SIG-M5 (cell line): ENCODE results near the gene GRIP1.

Experiments
- DNase-seq: peaks from one replicate; lab custom pipeline; 2025; lab: John Stamatoyannopoulos, UW

The GRIP1 gene, protein sequence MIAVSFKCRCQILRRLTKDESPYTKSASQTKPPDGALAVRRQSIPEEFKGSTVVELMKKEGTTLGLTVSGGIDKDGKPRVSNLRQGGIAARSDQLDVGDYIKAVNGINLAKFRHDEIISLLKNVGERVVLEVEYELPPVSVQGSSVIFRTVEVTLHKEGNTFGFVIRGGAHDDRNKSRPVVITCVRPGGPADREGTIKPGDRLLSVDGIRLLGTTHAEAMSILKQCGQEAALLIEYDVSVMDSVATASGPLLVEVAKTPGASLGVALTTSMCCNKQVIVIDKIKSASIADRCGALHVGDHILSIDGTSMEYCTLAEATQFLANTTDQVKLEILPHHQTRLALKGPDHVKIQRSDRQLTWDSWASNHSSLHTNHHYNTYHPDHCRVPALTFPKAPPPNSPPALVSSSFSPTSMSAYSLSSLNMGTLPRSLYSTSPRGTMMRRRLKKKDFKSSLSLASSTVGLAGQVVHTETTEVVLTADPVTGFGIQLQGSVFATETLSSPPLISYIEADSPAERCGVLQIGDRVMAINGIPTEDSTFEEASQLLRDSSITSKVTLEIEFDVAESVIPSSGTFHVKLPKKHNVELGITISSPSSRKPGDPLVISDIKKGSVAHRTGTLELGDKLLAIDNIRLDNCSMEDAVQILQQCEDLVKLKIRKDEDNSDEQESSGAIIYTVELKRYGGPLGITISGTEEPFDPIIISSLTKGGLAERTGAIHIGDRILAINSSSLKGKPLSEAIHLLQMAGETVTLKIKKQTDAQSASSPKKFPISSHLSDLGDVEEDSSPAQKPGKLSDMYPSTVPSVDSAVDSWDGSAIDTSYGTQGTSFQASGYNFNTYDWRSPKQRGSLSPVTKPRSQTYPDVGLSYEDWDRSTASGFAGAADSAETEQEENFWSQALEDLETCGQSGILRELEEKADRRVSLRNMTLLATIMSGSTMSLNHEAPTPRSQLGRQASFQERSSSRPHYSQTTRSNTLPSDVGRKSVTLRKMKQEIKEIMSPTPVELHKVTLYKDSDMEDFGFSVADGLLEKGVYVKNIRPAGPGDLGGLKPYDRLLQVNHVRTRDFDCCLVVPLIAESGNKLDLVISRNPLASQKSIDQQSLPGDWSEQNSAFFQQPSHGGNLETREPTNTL

GRCh38 chr12:66678338-66679275 is at the start of gene GRIP1:
GRIP1 (minus strand) TSS chr12:66679076; CDS start chr12:66678904, 172 bp downstream.
- DNase-seq = no peak

- DNase-seq = no peak
Measured at GRCh38 chr12:66726556-66726955, 47.7 kb upstream of the GRIP1 start.

- DNase-seq = no peak
Measured at GRCh38 chr12:66725031-66725430, 46.2 kb upstream of the GRIP1 start.

GRCh38 chr12:66724616-66725015 is 45.7 kb upstream of the GRIP1 start:
- no peak for DNase-seq

- DNase-seq = no peak
Measured at GRCh38 chr12:66724026-66724425, 45.1 kb upstream of the GRIP1 start.

DNA sequence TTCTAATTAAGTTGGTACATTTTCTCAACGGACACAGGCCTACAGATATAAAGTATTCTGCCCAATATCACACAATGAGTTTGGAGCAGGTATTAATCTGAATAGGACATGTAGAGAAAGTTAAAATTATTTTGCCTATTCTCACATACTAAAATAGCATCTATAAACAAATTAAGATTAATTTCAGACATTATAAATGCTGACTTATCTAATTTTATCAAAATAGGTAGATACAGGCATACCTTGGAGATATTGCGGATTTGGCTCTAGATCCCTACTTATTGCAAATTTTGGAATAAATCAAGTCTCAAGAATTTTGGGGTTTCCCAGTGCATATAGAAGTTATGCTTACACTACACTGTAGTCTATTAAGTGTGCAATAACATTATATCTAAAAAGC is 41.0 kb upstream of the GRIP1 start:
- no peak for DNase-seq

DNA sequence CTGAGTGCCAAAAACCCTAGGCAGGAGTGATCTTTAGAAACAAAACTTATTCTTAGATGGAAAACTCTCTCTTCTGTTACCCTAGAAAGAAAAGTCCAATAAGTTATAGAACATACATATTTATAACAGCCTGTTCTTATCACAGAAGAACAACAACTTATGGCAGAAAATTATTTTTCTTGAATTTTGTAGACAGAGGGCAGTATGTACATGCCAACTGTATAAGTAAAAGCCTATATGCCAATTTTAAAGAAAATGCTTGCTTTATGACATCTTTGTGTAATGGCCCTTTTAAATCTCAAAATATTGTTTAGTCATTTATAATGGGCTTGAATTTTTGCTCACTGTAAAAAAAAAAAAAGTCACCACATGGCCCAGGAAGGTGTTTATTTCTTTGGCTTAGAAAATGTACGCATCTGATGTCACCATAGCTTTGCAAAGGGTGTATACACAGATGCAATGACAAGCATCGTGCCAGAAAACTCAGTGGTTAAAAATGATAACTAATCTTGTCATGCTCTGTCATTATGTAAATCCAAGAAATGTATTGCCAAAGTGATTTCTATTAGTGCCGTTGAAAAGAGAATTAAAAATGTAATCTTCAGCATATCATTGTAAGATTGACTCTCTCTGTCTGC is 38.3 kb upstream of the GRIP1 start:
- no peak for DNase-seq

- DNase-seq = no peak
Measured at GRCh38 chr12:66716522-66716921, 37.6 kb upstream of the GRIP1 start.

DNA sequence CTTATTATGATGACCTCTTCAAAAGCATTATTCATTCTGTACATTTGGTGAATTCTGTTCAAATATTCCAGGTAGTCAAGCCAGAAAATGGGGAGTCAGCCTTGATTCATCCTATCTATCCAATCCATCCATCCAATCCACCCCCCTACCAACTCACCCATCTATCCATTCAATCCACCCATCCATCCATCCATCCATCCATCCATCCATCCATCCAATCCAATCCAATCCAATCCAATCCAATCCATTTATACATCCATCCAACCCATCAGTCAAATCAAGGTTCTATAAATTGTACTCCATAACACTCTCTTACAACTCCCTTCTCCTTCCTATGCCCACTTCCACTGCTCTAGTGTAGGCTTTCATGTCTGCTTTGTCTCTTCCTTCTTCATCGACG is 35.8 kb upstream of the GRIP1 start:
- no peak for DNase-seq

DNA sequence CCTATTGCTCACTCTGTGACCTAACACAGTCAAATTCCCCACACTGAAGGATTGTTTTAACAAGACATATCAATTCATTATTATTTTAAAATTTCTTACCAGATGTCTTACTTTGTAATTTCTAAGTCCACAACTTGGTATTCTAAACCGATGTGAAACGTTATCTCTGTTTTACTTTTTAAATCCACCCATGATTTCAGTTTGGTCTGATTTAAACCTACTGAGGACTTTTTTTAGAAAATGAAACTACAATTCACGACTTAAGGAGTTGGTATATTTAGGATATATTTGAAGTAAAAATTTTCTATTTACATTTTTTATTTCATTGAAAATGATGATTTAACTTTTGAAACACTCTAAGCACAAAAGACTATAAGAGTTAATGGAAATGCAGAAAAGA is 35.1 kb upstream of the GRIP1 start:
- no peak for DNase-seq

DNA sequence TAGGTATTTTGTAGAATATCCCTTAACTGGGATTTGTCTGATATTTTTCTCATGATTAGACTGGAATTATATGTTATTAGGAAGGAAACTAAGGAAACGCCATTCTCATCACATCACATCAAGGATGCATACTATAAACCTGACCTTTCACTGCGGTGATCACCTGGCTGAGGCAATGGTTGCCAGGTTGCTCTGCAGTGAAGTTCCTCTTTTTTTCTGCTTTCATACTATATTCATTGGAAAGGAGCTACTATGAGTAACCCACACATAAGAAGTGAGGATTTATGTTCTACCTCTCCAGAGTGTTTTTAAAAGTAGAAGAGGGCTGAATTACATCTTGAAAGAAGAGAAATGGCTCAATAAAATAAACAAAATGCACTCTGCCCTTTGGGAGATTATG is 31.0 kb upstream of the GRIP1 start:
- no peak for DNase-seq

DNA sequence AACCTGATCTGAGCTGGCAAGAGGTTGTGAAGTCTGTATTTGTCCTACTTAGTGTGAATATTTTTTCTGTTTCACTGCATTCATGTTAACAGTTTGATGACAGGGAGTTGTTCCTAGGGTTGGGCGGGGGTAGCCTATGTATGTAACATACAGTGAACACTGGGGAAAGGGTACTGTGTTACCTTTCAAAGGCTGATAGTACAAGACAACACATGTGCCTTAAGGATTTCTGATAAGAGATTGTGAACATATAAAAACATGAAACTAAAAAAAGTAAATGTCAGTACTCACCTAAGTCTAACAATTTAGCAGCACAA is 30.5 kb upstream of the GRIP1 start:
- no peak for DNase-seq

DNA sequence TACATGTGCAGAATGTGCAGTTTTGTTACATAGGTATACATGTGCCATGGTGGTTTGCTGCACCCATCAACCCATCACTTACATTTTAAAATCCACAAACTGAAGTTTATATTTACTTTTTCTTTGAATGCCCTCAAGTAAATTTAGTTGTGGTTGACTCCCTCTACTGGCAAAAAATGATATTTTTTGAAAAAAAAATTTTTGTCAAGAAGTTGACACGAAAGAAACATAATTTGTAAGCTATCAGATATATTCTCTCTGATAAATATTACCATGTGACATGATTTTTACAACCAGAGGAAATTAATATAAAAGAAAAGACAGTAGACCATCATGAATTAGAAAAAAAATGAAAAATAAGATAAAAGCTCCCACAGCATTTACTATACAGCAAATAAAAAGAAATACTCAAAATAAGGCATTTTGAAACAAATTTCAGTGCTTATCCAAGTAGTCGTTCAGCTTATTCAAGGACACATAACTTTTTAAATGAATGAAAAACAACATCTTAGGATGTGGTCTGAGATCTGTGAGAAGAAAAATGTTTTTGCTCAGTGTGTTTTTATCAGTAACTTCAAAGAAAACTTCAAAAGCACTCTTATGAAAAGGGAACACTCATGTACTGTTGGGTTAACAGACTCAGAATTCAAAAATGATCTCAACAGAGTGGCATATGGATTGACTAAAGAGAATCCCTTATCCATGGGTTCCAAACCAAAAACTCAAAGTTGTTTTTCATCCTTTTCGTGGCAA is 30.0 kb upstream of the GRIP1 start:
- no peak for DNase-seq

GRCh38 chr12:66707002-66707697 is 28.3 kb upstream of the GRIP1 start:
- no peak for DNase-seq

DNA sequence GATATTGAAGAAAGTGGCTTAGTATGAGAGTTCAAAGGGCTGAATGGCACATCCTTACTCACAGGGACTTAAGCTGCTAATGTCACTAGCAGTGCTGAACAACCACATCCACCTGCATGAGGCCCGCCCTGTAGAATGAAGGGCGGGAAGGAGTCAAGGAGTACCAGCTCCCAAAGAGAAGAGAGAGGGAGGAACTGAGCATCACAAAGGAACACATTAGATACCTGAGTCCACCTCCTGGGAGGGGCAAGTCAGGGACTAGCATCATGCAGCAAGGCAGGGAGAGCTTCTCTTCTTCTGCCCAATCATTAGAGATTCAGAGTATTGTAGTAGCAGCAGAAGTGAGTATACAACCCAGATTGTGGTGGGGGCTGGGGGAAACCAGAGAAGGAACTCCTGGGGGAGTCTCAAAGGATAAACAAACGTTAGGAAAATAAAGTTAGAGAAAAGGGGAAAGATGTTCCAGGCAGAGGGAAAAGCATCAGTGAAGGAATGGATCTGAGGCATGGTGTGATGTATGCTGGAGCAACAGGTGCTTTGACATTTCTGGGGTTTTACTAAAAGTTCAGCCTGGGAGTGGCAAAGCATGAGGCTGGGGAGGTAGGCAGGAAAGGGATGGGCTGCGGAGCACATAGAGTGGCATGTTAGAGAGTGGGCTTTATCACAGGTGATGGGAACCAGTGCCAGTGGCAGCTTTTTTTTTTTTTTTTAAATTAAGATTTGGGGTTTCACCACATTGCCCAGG is 21.0 kb upstream of the GRIP1 start:
- DNase-seq = no peak

GRCh38 chr12:66698558-66698957 is 19.7 kb upstream of the GRIP1 start:
- no peak for DNase-seq

- DNase-seq = no peak
Measured at GRCh38 chr12:66697404-66697803, 18.5 kb upstream of the GRIP1 start.

GRCh38 chr12:66694666-66695613 is 16.1 kb upstream of the GRIP1 start:
- DNase-seq = no peak
